Brain microvascular endothelial cell (primary cell): ENCODE results near the gene SMIM15.

Experiments
- DNase-seq: peaks from one replicate; pipeline ENCODE4 v3.0.0-alpha.2; 2020
- H3K27ac ChIP-seq: fragments of 250-450 bp; sonication (Bioruptor Pico); 2 replicates; pipeline ENCODE4 v1.5.1; 2020; ENCODE audit warnings: mild to moderate bottlenecking, moderate library complexity
- H3K27me3 ChIP-seq: fragments of 250-450 bp; sonication (Bioruptor Pico); replicated peaks from 2 replicates; pipeline ENCODE4 v1.5.1; 2020; ENCODE audit warnings: mild to moderate bottlenecking
- H3K36me3 ChIP-seq: fragments of 250-450 bp; sonication (Bioruptor Pico); replicated peaks from 2 replicates; pipeline ENCODE4 v1.5.1; 2020; ENCODE audit warnings: mild to moderate bottlenecking
- H3K4me3 ChIP-seq: 2 replicates; pipeline ENCODE4 v1.5.1; 2011; ENCODE audit warnings: low read depth, mild to moderate bottlenecking, control low read depth, low read length, moderate library complexity
- in situ Hi-C: cut with HindIII; loops from 2 replicates; pipeline ENCODE4 v1.10.0; 2017; ENCODE audit warnings: low sequenced_read_pairs, low pct_ligation_motif_present
- TF ChIP-seq, protein P1 (sequence below): IDR thresholded peaks from 2 replicates; pipeline ENCODE4 v1.5.1; 2011; ENCODE audit warnings: low read depth, mild to moderate bottlenecking, moderate library complexity, low read length, control low read depth, inconsistent platforms; ENCODE audit errors: missing control alignments

The SMIM15 gene

DNA sequence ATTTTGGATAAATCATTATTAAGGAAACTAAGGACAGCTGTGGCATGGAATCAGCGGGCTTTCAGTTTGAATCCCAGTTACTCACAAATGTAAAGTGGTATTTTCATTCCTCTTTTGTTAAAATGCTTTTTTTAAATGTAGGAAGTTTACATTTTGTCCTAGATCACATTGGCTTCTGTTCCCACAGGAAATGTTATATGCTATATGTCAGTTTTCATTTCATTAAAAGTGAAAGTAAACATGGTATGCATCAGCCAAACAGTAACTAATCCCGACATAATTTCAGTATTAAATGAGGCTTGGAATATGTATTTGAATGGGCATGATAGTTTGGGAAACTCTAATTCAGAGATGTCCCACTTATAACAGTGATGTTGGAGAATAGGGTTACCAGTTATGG, 18.6 kb upstream of the SMIM15 start:
- peak overlapping the region; percentile 30 for H3K4me3 ChIP-seq

GRCh38 chr5:61178702-61179101, 16.4 kb upstream of the SMIM15 start:
- in situ Hi-C loops: no loop called here
- no peak for DNase-seq
- no peaks in the 10 kb centered on the region for H3K27me3 ChIP-seq
- H3K36me3 ChIP-seq: no peaks in the 10 kb centered on the region
- TF ChIP-seq, protein P1, sequence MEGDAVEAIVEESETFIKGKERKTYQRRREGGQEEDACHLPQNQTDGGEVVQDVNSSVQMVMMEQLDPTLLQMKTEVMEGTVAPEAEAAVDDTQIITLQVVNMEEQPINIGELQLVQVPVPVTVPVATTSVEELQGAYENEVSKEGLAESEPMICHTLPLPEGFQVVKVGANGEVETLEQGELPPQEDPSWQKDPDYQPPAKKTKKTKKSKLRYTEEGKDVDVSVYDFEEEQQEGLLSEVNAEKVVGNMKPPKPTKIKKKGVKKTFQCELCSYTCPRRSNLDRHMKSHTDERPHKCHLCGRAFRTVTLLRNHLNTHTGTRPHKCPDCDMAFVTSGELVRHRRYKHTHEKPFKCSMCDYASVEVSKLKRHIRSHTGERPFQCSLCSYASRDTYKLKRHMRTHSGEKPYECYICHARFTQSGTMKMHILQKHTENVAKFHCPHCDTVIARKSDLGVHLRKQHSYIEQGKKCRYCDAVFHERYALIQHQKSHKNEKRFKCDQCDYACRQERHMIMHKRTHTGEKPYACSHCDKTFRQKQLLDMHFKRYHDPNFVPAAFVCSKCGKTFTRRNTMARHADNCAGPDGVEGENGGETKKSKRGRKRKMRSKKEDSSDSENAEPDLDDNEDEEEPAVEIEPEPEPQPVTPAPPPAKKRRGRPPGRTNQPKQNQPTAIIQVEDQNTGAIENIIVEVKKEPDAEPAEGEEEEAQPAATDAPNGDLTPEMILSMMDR: no peak
- H3K27ac ChIP-seq: no peak overlapping the region
- H3K4me3 ChIP-seq: no peak overlapping the region

More for the DNA sequence above, 18.6 kb upstream of the SMIM15 start:
- Histone ChIP-seq H3K36me3 (no peaks in the 10 kb centered on the region), H3K27me3 (no peaks in the 10 kb centered on the region), H3K27ac (peak overlapping the region; percentile 49)
- in situ Hi-C loops: no loop called here
- TF ChIP-seq, protein P1: no peak
- DNase-seq: no peak

DNA sequence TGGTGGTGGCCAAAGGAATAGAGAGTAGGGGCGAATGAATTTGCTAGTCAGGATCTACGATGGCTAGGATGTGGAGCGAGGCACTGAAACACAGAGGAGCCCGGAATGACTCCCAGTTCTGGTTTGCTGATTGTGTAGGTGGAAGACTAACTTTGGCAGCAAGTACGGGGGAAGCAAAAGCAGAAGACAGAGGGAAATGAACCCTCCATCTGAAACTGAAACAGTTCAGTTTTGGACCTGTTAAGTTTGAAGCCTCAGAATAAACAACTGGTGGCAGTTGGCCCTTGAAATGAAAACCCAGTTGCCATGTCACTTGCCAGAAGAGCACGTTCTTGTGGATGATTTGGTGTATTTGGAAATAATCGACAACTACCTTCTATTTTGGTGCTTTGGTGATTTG, 15.4 kb upstream of the SMIM15 start:
- Histone ChIP-seq H3K27me3 (no peaks in the 10 kb centered on the region), H3K4me3 (no peak overlapping the region), H3K27ac (no peak overlapping the region), H3K36me3 (no peaks in the 10 kb centered on the region)
- TF ChIP-seq, protein P1: no peak
- no peak for DNase-seq
- in situ Hi-C loops: no loop called here

DNA sequence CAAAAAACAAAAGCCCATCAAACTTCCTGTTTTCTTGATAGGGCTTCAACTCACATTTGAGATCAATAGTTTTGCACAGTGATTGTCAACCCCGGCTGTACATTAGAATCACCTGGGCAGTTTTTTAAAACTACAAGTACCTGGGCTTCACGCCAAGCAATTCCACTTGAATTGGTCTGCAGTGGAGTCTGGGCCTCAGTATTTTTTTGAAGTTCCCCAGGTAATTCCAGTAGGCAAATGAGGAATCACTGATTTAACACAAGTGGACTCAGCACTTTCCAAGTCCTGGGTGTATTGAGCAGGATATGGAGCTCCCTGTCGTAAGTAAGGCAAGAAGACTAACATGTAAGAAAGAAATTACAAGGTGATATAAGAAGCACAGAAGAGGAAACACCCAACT, 14.8 kb upstream of the SMIM15 start:
- TF ChIP-seq, protein P1: no peak
- Histone ChIP-seq H3K36me3 (no peaks in the 10 kb centered on the region), H3K27me3 (no peaks in the 10 kb centered on the region), H3K4me3 (no peak overlapping the region), H3K27ac (no peak overlapping the region)
- in situ Hi-C loops: no loop called here
- DNase-seq: no peak

DNA sequence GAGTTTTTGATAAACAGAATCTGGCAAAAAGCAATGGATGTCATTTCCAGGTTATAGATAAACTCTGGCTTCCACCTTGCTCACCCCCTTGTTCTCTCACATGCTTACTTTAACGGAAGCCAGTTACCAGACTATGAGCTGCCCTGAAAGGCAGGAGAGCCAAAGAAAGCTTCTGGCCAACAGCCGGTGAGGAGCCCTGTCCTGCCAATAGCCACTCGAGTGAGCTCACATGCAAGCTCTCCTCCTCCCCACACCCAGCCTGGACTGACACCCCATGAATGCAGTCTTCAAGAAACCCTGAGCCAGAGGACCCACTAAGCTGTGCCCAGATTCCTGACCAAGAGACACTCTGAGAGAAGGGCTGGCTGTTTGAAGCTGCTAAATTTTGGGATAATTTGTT, 14.4 kb upstream of the SMIM15 start:
- Histone ChIP-seq H3K27me3 (no peaks in the 10 kb centered on the region), H3K36me3 (no peaks in the 10 kb centered on the region), H3K4me3 (no peak overlapping the region), H3K27ac (no peak overlapping the region)
- TF ChIP-seq, protein P1: no peak
- in situ Hi-C loops: no loop called here
- DNase-seq: no peak

- H3K27me3 ChIP-seq: no peaks in the 10 kb centered on the region
- TF ChIP-seq, protein P1: no peak
- no peaks in the 10 kb centered on the region for H3K36me3 ChIP-seq
- DNase-seq: no peak
- no peak overlapping the region for H3K27ac ChIP-seq
- H3K4me3 ChIP-seq: no peak overlapping the region
- in situ Hi-C loops: no loop called here
These were observed 9.2 kb upstream of the SMIM15 start for GRCh38 chr5:61171479-61171878.
